Upper lobe of right lung (tissue), 1 donor: ENCODE measurements around the gene FABP1. TPM values are rescaled to one million over a fixed set of nuclear protein-coding genes. Genes with fewer than 3 reads are reported as not detected.

Experiments
- ATAC-seq: fragments of 200-7000 bp; cut with Tn5 transposase; one replicate; pipeline ENCODE4 v1.9.1; 2020; ENCODE audit warnings: mild to moderate bottlenecking, moderate library complexity
- DNase-seq: peaks from one replicate; pipeline ENCODE4 v3.0.0-alpha.2; 2020
- H3K27ac ChIP-seq: fragments of 200-600 bp; one replicate; pipeline ENCODE4 v1.8.0; 2022
- H3K27me3 ChIP-seq: fragments of 200-600 bp; one replicate; pipeline ENCODE4 v1.8.0; 2022; ENCODE audit warnings: mild to moderate bottlenecking
- H3K36me3 ChIP-seq: fragments of 200-600 bp; one replicate; pipeline ENCODE4 v1.8.0; 2022
- H3K4me1 ChIP-seq: fragments of 200-600 bp; one replicate; pipeline ENCODE4 v1.8.0; 2022
- H3K4me3 ChIP-seq: fragments of 200-600 bp; one replicate; pipeline ENCODE4 v1.8.0; 2022; ENCODE audit warnings: mild to moderate bottlenecking
- H3K9me3 ChIP-seq: fragments of 200-600 bp; one replicate; pipeline ENCODE4 v1.8.0; 2022
- intact Hi-C: fragments of 100-400 bp; cut with DNase I; formaldehyde crosslinking; loops from one replicate; pipeline ENCODE4 v1.11.0; 2022
- total RNA-seq: library from RNA; stranded (reverse); fragmentation: NEBNext Ultra II Directional; extraction: Animal tissue kit (Norgen Biotek cat#: 25700); gene quantifications from one replicate; pipeline ENCODE4 v1.2.1, GENCODE V29; 2021
- TF ChIP-seq, protein P1 (sequence below): fragments of 200-600 bp; IDR thresholded peaks from one replicate; pipeline ENCODE4 v1.8.0; 2022; ENCODE audit warnings: antibody characterized with exemption
- donor health status: DM: no; HTN: yes; CAD: no; lungs with severe emphysema.

FABP1 gene
- total RNA-seq, 1 donor from 2014 or later: not detected

DNA sequence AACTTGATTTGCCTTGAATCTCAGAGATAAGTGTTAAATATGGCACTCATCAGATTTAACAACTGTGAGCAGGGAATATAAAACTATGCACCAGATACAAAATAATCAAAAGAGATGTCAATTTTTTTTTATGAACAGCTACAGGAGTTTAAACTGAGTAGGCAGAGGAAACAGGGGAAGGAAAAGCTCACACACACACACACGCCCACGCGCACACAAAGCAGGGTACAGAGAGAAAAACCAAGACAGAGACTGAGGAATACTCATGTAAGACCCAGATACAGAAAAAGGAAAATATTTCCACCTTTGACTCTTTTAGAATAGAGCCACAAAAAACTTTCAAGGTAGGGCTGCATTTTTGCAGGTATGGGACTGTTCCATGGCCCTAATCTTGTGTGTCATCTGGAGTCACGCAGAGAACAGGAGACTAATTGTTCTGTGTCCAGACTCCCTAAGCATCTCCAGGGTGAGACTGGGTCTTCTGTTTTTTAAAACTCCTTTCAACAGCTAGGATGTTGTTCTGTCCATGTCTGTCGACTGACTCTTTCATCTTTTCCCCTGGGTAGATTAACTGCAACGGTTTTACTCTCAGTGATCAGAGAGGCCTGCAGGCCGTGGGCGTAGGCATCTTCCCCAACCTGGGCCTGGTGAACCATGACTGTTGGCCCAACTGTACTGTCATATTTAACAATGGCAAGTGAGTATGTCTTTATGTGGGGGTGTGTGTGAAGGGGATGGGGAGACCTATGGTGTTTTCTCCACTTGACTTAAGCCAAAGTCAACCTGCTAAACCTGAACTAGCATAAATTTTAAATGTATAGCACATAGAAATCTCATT lies 37.2 kb downstream of the FABP1 start:
- ATAC-seq (no peak), DNase-seq (no peak)
- H3K9me3 ChIP-seq: no peaks in the 10 kb centered on the region
- intact Hi-C loops: no loop called here
- no peaks in the 10 kb centered on the region for H3K36me3 ChIP-seq
- no peak overlapping the region for H3K4me3 ChIP-seq
- no peaks in the 10 kb centered on the region for H3K4me1 ChIP-seq
- no peaks in the 10 kb centered on the region for H3K27me3 ChIP-seq
- no peak overlapping the region for H3K27ac ChIP-seq
- TF ChIP-seq, protein P1, sequence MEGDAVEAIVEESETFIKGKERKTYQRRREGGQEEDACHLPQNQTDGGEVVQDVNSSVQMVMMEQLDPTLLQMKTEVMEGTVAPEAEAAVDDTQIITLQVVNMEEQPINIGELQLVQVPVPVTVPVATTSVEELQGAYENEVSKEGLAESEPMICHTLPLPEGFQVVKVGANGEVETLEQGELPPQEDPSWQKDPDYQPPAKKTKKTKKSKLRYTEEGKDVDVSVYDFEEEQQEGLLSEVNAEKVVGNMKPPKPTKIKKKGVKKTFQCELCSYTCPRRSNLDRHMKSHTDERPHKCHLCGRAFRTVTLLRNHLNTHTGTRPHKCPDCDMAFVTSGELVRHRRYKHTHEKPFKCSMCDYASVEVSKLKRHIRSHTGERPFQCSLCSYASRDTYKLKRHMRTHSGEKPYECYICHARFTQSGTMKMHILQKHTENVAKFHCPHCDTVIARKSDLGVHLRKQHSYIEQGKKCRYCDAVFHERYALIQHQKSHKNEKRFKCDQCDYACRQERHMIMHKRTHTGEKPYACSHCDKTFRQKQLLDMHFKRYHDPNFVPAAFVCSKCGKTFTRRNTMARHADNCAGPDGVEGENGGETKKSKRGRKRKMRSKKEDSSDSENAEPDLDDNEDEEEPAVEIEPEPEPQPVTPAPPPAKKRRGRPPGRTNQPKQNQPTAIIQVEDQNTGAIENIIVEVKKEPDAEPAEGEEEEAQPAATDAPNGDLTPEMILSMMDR: no peak

DNA sequence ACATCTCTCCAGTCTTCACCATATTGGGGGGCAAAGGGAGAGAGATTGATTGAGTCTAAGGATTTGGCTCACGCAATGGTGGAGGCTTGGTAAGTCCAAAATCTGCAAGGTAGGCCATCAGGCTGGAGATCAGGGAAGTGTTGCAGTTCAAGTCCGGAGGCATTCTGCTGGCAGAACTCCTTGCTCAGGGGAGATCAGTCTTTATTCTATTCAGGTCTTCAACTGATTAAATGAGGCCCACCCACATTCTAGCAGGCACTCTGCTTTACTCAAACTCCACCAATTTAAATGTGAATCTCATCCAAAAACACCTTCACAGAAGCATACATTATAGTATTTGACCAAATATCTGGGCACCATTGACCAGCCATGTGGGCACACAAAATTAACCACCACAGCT lies 38.9 kb downstream of the FABP1 start:
- intact Hi-C loops: no loop called here
- TF ChIP-seq, protein P1: no peak
- H3K27me3 ChIP-seq: no peaks in the 10 kb centered on the region
- no peak for DNase-seq
- H3K4me3 ChIP-seq: no peak overlapping the region
- H3K27ac ChIP-seq: no peak overlapping the region
- no peaks in the 10 kb centered on the region for H3K4me1 ChIP-seq
- H3K9me3 ChIP-seq: no peaks in the 10 kb centered on the region
- H3K36me3 ChIP-seq: no peaks in the 10 kb centered on the region
- no peak for ATAC-seq

DNA sequence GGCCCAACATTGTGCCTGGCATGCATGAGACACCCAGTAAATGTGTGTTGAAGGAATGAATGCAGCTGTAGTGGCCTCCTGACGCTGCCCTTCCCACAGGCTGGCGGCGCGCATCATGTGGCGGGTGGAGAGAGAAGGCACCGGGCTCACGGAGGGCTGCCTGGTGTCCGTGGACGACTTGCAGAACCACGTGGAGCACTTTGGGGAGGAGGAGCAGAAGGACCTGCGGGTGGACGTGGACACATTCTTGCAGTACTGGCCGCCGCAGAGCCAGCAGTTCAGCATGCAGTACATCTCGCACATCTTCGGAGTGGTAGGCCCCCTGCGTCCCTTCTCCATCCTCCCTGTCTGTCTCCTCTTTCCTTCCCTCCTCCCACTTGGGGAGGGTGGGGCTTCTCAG lies 40.1 kb downstream of the FABP1 start:
- DNase-seq (no peak), ATAC-seq (no peak)
- Histone ChIP-seq H3K27ac (no peak overlapping the region), H3K4me3 (no peak overlapping the region), H3K4me1 (no peaks in the 10 kb centered on the region), H3K27me3 (no peaks in the 10 kb centered on the region), H3K9me3 (no peaks in the 10 kb centered on the region), H3K36me3 (no peaks in the 10 kb centered on the region)
- intact Hi-C loops: no loop called here
- TF ChIP-seq, protein P1: no peak

DNA sequence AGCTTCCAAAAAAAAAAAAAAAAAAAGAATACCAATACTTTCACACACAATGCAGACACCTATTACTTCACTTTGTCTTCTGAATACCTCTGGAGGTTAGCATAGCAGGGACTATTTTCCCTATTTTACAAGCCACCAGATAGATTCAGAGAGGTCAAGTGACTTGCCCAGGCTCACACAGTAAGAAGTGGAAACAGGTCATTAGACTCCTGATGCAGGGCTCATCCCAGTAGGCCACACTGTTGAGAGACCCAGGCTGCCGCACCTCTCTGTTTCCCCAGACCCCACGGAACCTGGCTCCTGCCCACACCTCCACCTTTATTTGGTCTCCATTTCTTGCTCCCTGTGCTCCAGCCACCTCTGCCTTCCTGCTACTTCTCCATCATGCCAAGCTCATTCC lies 40.8 kb downstream of the FABP1 start:
- ATAC-seq: no peak
- H3K27me3 ChIP-seq: no peaks in the 10 kb centered on the region

DNA sequence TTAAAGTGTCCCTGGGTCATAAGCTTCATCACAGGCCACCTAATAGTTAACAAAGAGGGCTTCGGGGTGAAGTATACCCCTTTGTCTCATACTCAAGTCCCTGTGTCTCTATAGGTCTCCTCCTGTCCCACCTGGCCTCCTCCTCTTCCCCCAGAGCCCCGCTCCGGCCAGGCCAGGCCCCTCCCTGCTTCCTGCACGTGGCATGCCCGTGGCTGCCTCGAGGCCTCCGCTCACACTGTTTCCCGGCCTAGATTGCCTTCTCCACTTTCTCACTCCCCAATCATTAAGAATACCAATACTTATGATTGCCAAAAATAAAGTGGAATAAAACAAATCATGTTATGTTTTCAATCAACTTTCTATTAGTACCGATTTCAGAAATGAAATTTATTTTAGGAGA lies 41.5 kb downstream of the FABP1 start:
- Histone ChIP-seq H3K4me1 (no peaks in the 10 kb centered on the region), H3K27ac (no peak overlapping the region), H3K4me3 (no peak overlapping the region), H3K36me3 (no peaks in the 10 kb centered on the region), H3K27me3 (no peaks in the 10 kb centered on the region), H3K9me3 (no peaks in the 10 kb centered on the region)
- TF ChIP-seq, protein P1: no peak
- ATAC-seq (no peak), DNase-seq (no peak)
- intact Hi-C loops: no loop called here

More for the DNA sequence above, 40.8 kb downstream of the FABP1 start:
- DNase-seq: no peak
- Histone ChIP-seq H3K36me3 (no peaks in the 10 kb centered on the region), H3K9me3 (no peaks in the 10 kb centered on the region), H3K4me3 (no peak overlapping the region), H3K27ac (no peak overlapping the region), H3K4me1 (no peaks in the 10 kb centered on the region)
- intact Hi-C loops: no loop called here
- TF ChIP-seq, protein P1: no peak
